GM12875 (cell line): Measurements from ENCODE around the gene KRTAP12-1.
"Not testable (repeated sequence)": the region's sequence is repeated elsewhere in the genome, so short reads cannot be mapped to it uniquely, and the experiment has no call there.

Source experiments
- H3K4me3 ChIP-seq: one replicate; pipeline ENCODE4 v1.5.1; 2011; ENCODE audit warnings: low read depth, low read length, control low read depth
- CTCF ChIP-seq: IDR thresholded peaks from 2 replicates; pipeline ENCODE4 v1.5.1; 2011; ENCODE audit warnings: low read depth, mild to moderate bottlenecking, control low read depth, inconsistent platforms, low read length, moderate library complexity, borderline replicate concordance; ENCODE audit not compliant: insufficient read depth

The KRTAP12-1 gene

GRCh38 chr21:44702111-44702972 lies 20.4 kb upstream of the KRTAP12-1 start:
- TF ChIP-seq CTCF, result no peak
- H3K4me3 ChIP-seq, result no peak overlapping the region

- TF ChIP-seq CTCF, result no peak
- H3K4me3 ChIP-seq, result no peak overlapping the region
These were observed 19.6 kb upstream of the KRTAP12-1 start for GRCh38 chr21:44701541-44701940.

GRCh38 chr21:44701023-44701400 lies 19.0 kb upstream of the KRTAP12-1 start:
- no peak for TF ChIP-seq CTCF

GRCh38 chr21:44700101-44701022 lies 18.4 kb upstream of the KRTAP12-1 start:
- H3K4me3 ChIP-seq, result no peak overlapping the region
- no peak for TF ChIP-seq CTCF

More at GRCh38 chr21:44701023-44701400, 19.0 kb upstream of the KRTAP12-1 start:
- H3K4me3 ChIP-seq, result no peak overlapping the region

GRCh38 chr21:44699502-44700001 lies 17.6 kb upstream of the KRTAP12-1 start:
- H3K4me3 ChIP-seq, result no peak overlapping the region
- TF ChIP-seq CTCF, result no peak

- no peak for TF ChIP-seq CTCF
- H3K4me3 ChIP-seq, result no peak overlapping the region
These were observed 16.1 kb upstream of the KRTAP12-1 start for GRCh38 chr21:44697811-44698734.

GRCh38 chr21:44697172-44697810 lies 15.3 kb upstream of the KRTAP12-1 start, which contains the start of gene KRTAP10-12:
TSS of gene KRTAP10-12 (plus strand) at chr21:44697172. CDS start at chr21:44697202, 30 bp downstream.
- H3K4me3 ChIP-seq, result not testable (repeated sequence)
